BE2C (cell line): Measurements from ENCODE around the gene PARP11.

Source experiments
- DNase-seq: peaks from one replicate; pipeline ENCODE4 v3.0.0-alpha.2; 2020
- H3K27me3 ChIP-seq: fragments of 250-450 bp; sonication (Bioruptor Pico); 2 replicates; pipeline ENCODE4 v1.5.1; 2020; ENCODE audit warnings: mild to moderate bottlenecking
- H3K36me3 ChIP-seq: fragments of 250-450 bp; sonication (Bioruptor Pico); 2 replicates; pipeline ENCODE4 v1.5.1; 2020; ENCODE audit warnings: mild to moderate bottlenecking
- H3K4me1 ChIP-seq: fragments of 250-450 bp; sonication (Bioruptor Pico); 2 replicates; pipeline ENCODE4 v1.5.1; 2020
- H3K4me3 ChIP-seq: 2 replicates; pipeline ENCODE4 v1.5.1; 2011; ENCODE audit warnings: low read depth, low read length
- H3K9me3 ChIP-seq: fragments of 250-450 bp; sonication (Bioruptor Pico); 2 replicates; pipeline ENCODE4 v1.5.1; 2020
- TF ChIP-seq, protein P1 (sequence below): IDR thresholded peaks from 2 replicates; pipeline ENCODE4 v1.5.1; 2012; ENCODE audit warnings: mild to moderate bottlenecking, low read depth, low read length

The PARP11 gene

DNA sequence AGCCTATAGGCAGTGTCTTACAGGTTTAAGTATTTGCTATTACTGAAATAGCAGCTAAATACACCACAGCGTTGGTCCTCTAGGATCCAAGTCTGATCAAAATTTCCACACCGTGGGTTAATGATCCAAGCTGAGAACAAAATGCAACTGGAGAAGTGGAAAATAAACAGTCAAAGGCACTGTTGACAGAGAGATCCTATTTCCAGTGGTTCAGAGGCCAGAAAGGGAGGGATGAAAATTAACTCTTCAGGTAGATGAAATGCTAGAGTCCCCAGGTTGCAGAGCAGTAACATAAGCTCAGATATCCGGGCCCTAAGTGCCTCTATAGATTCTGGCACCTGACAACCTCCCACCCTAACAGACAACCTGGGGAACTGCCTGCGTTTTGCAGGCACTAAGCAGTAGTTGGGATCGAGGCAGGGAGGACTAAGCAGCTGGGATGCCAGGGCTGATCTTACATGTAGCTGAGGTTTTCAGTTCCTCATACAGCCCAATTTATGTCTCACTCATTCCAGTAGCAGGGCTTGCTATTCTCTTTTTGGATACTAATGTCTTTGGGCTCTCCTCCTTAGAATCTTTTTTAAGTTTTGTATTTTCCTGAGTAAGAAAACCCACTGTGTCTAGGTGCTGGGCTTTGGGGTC is 77.6 kb downstream of the PARP11 start:
- Histone ChIP-seq H3K27me3 (no peaks in the 10 kb centered on the region), H3K9me3 (no peaks in the 10 kb centered on the region), H3K4me1 (no peaks in the 10 kb centered on the region), H3K36me3 (no peaks in the 10 kb centered on the region), H3K4me3 (no peak overlapping the region)
- TF ChIP-seq, protein P1, sequence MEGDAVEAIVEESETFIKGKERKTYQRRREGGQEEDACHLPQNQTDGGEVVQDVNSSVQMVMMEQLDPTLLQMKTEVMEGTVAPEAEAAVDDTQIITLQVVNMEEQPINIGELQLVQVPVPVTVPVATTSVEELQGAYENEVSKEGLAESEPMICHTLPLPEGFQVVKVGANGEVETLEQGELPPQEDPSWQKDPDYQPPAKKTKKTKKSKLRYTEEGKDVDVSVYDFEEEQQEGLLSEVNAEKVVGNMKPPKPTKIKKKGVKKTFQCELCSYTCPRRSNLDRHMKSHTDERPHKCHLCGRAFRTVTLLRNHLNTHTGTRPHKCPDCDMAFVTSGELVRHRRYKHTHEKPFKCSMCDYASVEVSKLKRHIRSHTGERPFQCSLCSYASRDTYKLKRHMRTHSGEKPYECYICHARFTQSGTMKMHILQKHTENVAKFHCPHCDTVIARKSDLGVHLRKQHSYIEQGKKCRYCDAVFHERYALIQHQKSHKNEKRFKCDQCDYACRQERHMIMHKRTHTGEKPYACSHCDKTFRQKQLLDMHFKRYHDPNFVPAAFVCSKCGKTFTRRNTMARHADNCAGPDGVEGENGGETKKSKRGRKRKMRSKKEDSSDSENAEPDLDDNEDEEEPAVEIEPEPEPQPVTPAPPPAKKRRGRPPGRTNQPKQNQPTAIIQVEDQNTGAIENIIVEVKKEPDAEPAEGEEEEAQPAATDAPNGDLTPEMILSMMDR, result no peak
- no peak for DNase-seq

DNA sequence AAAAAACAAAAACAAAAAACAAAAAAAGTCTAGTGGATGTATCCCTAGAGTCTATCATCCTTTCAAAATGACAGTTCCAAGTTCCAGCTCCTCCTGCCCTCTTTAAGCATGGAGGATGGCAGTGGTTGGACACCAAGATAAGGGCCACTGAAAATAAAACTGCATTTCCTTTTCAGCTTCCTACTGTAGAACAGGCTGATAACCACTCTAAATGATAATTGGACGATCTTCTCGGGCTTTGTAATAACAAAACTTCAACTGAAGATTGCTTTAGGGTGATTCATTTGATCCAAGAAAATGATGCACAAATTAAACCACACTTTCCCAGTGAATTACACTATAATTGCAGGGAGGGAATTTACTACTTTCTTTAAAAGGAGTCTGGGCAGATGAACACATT is 78.1 kb downstream of the PARP11 start:
- Histone ChIP-seq H3K4me3 (no peak overlapping the region), H3K4me1 (no peaks in the 10 kb centered on the region), H3K9me3 (no peaks in the 10 kb centered on the region), H3K27me3 (no peaks in the 10 kb centered on the region), H3K36me3 (no peaks in the 10 kb centered on the region)
- TF ChIP-seq, protein P1, result no peak
- DNase-seq, result no peak

DNA sequence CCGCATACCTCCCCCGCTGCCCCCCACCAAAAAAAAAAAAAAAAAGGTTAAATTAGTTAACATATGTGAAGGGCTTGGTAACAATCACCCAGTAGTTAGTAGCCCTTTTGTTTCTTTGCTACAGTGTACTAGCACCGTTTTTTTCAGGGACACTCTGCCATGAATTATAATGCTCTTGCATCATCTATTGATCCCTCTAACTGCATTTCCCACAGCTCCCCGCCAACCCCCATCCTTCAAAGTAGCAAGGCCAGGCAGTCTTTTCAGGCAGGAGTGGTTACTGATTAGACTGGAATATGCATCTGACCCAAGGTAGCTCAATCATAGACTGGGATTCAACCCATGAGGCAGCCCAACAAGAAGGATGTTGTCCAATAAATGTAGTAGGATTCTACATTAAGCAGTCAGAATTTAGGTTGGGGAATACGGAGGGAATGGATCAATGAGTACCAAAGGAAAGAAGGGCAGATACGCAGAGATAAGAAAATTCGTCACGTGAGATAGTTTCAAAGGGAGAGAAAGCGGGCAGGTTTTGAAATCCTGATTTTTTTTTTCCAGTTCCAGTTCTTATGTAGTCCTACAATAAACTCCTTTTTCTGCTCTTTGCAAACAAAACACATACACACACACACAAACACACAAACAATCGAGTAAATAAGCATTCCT is 80.4 kb downstream of the PARP11 start:
- H3K36me3 ChIP-seq, result no peaks in the 10 kb centered on the region
- H3K4me3 ChIP-seq, result no peak overlapping the region
- H3K9me3 ChIP-seq, result no peaks in the 10 kb centered on the region
- no peaks in the 10 kb centered on the region for H3K4me1 ChIP-seq
- TF ChIP-seq, protein P1, result no peak
- no peak for DNase-seq
- no peaks in the 10 kb centered on the region for H3K27me3 ChIP-seq

DNA sequence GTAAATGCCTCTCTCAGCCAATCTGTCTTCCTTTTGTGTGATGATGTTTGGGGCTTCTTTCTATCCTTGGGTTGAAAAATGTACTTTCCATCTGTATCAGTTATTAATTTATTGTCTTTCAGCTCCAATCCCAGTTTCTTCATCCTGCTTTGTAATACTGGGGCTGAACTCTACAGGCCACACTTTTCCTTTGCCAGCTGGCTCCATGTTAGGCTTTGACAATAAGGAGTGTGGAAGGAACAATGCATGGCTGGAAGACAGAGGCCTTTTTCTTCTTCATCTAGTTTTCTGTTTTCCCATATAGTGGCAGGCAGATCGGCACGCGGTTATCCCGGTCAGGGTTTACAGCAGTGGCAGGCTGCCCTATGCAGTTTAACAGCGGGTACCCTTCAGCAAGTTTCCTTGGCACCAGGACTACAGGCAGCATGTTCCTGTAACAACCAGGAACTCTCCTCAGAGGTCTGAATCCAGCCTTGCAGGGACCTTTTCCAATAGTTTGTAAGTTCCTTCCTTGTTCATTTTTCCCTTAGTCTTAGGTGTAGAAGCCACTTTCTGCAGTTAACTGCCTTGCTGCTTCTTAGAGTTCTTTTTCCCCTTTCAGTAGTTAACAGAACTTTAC is 81.8 kb downstream of the PARP11 start:
- TF ChIP-seq, protein P1, result no peak
- H3K27me3 ChIP-seq, result no peaks in the 10 kb centered on the region
- no peak overlapping the region for H3K4me3 ChIP-seq
- DNase-seq, result no peak
- H3K9me3 ChIP-seq, result no peaks in the 10 kb centered on the region
- no peaks in the 10 kb centered on the region for H3K4me1 ChIP-seq
- no peaks in the 10 kb centered on the region for H3K36me3 ChIP-seq

DNA sequence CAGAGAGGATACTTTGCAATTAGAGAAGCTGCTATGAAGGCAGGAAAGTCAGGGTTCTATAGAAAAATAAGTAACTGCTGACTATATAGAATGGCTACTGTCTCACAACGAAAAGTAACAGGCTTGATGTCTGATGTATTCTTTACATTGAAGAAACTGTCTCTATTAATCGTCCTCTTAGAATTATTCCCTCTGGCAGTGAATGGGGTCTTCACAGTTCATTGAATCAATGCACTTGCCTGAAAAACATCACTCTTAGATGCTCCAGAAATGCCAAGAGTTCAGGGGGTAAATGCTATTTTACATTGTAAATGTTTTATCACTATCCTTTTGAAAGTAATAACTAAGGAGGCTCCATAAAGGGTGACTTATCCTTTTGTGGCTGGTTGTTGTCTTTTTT is 82.6 kb downstream of the PARP11 start:
- H3K27me3 ChIP-seq, result no peaks in the 10 kb centered on the region
- no peaks in the 10 kb centered on the region for H3K9me3 ChIP-seq
- no peaks in the 10 kb centered on the region for H3K36me3 ChIP-seq
- no peak for DNase-seq
- TF ChIP-seq, protein P1, result no peak
- no peaks in the 10 kb centered on the region for H3K4me1 ChIP-seq
- H3K4me3 ChIP-seq, result no peak overlapping the region

DNA sequence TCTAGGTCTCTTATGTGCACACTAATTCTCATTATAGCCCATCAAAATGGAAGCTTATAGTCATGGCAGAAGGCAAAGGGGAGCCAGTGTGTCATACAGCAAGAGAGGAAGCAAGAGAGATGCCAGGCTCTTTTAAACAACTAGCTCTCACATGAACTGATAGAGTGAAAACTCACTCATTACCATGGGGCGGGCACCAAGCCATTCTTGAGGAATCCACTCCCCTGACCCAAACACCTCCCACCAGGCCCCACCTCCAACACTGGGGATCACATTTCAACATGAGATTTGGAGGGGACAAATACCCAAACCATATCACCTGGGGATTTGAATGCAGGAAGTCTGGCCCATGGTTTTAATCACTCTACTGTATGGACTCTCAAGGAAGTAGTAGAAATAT is 83.4 kb downstream of the PARP11 start:
- no peaks in the 10 kb centered on the region for H3K27me3 ChIP-seq
- H3K9me3 ChIP-seq, result no peaks in the 10 kb centered on the region
- no peaks in the 10 kb centered on the region for H3K36me3 ChIP-seq
- TF ChIP-seq, protein P1, result no peak
- no peak for DNase-seq
- H3K4me3 ChIP-seq, result no peak overlapping the region
- no peaks in the 10 kb centered on the region for H3K4me1 ChIP-seq
